Measurements from ENCODE around the gene SHMT1.

GRCh38 chr17:18362698-18363100 lies 651 bp downstream of the SHMT1 start:
- no peak for TF ChIP-seq POLR2A (IDR thresholded peaks at IDR 0.05)
- TF ChIP-seq CTCF (IDR thresholded peaks at IDR 0.05), result no peak
